Stimulated activated CD8-positive, alpha-beta memory T cell treated with anti-CD3 and anti-CD28 coated beads, Interleukin-2, amount 100 ng/mL, for 1 hour (primary cell): Measurements from ENCODE around the gene MAML3.

Experiments
- DNase-seq, 2 donors: peaks; one replicate each; pipeline ENCODE4 v3.0.0-alpha.2; 2020; ENCODE audit warnings: low read depth in 2 of 2

MAML3 gene

GRCh38 chr4:140156529-140157171, 2.7 kb upstream of the MAML3 start:
- DNase-seq = no peak

GRCh38 chr4:140154572-140154891, 548 bp upstream of the MAML3 start:
- DNase-seq = no peak

GRCh38 chr4:140153419-140153717, 616 bp downstream of the MAML3 start:
- DNase-seq = no peak

- peak; percentile 5 to 11 for DNase-seq
Observed at GRCh38 chr4:140152751-140153418, 1.1 kb downstream of the MAML3 start.

GRCh38 chr4:140152013-140152703, 1.8 kb downstream of the MAML3 start:
- DNase-seq = peak; percentile 48 to 64

- peak; percentile 37 to 45 for DNase-seq
Observed at GRCh38 chr4:140151699-140152012, 2.3 kb downstream of the MAML3 start.

GRCh38 chr4:140150886-140151698, 2.9 kb downstream of the MAML3 start:
- DNase-seq = peak; percentile 47 to 54

GRCh38 chr4:140150636-140150885, 3.4 kb downstream of the MAML3 start:
- DNase-seq = no peak

- DNase-seq = peak; percentile 19 to 43
Observed at GRCh38 chr4:140149846-140150635, 3.9 kb downstream of the MAML3 start.

GRCh38 chr4:140144050-140144449, 9.9 kb downstream of the MAML3 start:
- no peak for DNase-seq

GRCh38 chr4:140141210-140141835, 12.7 kb downstream of the MAML3 start:
- DNase-seq = no peak

GRCh38 chr4:140140566-140140965, 13.4 kb downstream of the MAML3 start:
- DNase-seq = no peak

GRCh38 chr4:140138428-140138827, 15.6 kb downstream of the MAML3 start:
- no peak for DNase-seq

GRCh38 chr4:140137671-140138070, 16.3 kb downstream of the MAML3 start:
- DNase-seq = no peak

GRCh38 chr4:140136509-140136908, 17.5 kb downstream of the MAML3 start:
- DNase-seq = no peak

- no peak for DNase-seq
Observed at GRCh38 chr4:140135529-140136088, 18.4 kb downstream of the MAML3 start.

- no peak for DNase-seq
Observed at GRCh38 chr4:140134746-140135425, 19.1 kb downstream of the MAML3 start.

- no peak for DNase-seq
Observed at GRCh38 chr4:140133576-140133975, 20.4 kb downstream of the MAML3 start.

GRCh38 chr4:140131675-140132229, 22.2 kb downstream of the MAML3 start:
- no peak for DNase-seq

- DNase-seq = no peak
Observed at GRCh38 chr4:140130677-140131076, 23.3 kb downstream of the MAML3 start.
